ENCODE data around the gene FOXL3. TPM values are rescaled to one million over a fixed set of nuclear protein-coding genes. Genes with fewer than 3 reads are reported as not detected.

Gene FOXL3
- total RNA-seq, 1 donor from 2014 or later: not detected

DNA sequence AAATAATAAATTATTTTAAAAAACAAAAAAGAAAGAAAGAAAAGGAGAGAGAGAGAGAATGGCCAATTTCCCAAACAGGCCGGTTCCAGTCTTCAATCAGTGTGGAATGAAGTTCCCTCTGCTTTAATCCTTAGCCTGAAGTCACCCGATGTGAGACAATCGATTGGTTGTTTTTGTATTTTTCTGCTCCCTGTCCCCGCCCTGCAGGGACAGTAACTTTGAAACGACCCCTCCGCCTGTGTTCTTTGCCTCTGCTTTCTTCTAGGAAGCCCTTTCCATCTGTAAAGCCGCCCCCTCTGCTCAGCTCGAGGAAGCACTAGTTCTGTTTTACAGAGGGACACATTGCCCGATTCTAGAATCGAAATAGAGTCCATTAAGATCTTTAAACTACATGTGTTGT, 33.4 kb downstream of the FOXL3 start:
- TF ChIP-seq CTCF (IDR thresholded peaks at IDR 0.05): no peak
- Histone ChIP-seq H3K4me1 (peaks cover 16% of the 10 kb centered on the region), H3K4me3 (no peak overlapping the region), H3K36me3 (no peaks in the 10 kb centered on the region), H3K27ac (no peak overlapping the region), H3K27me3 (no peaks in the 10 kb centered on the region), H3K9me3 (no peaks in the 10 kb centered on the region)
- intact Hi-C loops (cut with DNase I): loop anchor here (5.0 to 10.0 kb wide), 2 partner anchors 449 to 521 kb away; no protein-coding TSS in a partner anchor
- ATAC-seq: no peak
- no peak for DNase-seq

DNA sequence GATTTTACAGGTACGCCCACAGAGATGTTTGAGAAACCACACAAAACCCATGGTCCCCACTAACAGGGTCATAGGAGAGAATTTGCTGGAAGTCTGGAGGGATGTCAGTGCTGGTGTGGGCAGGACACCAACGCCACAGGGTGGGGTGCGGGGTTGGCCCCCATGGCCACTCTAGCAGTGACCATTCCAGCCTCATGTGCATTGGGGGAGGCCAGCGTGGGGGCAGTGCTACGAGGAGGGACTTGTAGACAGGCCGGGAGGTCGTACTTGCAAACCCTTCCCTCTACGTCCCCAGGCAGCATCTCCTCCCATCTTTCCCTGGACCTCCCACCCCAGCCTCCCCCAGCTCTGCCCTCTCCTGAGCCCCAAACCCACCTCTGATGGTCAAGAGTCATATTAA, 34.0 kb downstream of the FOXL3 start:
- no peak for ATAC-seq
- Histone ChIP-seq H3K36me3 (no peaks in the 10 kb centered on the region), H3K27me3 (no peaks in the 10 kb centered on the region), H3K27ac (no peak overlapping the region), H3K9me3 (no peaks in the 10 kb centered on the region), H3K4me1 (peaks cover 16% of the 10 kb centered on the region), H3K4me3 (no peak overlapping the region)
- TF ChIP-seq CTCF (IDR thresholded peaks at IDR 0.05): no peak
- intact Hi-C loops (cut with DNase I): loop anchor here (5.0 to 10.0 kb wide), 2 partner anchors 448 to 521 kb away; no protein-coding TSS in a partner anchor
- DNase-seq: no peak

- peaks cover 16% of the 10 kb centered on the region for H3K4me1 ChIP-seq
- DNase-seq (no peak), ATAC-seq (no peak)
- H3K27ac ChIP-seq: no peak overlapping the region
- H3K4me3 ChIP-seq: no peak overlapping the region
- no peaks in the 10 kb centered on the region for H3K27me3 ChIP-seq
- no peak for TF ChIP-seq CTCF (IDR thresholded peaks at IDR 0.05)
- H3K9me3 ChIP-seq: no peaks in the 10 kb centered on the region
- H3K36me3 ChIP-seq: no peaks in the 10 kb centered on the region
- intact Hi-C loops (cut with DNase I): loop anchor here (10.0 kb wide), 1 partner anchor 520 kb away; no protein-coding TSS in a partner anchor
Observed at GRCh38 chr7:325051-325798, 35.3 kb downstream of the FOXL3 start.

DNA sequence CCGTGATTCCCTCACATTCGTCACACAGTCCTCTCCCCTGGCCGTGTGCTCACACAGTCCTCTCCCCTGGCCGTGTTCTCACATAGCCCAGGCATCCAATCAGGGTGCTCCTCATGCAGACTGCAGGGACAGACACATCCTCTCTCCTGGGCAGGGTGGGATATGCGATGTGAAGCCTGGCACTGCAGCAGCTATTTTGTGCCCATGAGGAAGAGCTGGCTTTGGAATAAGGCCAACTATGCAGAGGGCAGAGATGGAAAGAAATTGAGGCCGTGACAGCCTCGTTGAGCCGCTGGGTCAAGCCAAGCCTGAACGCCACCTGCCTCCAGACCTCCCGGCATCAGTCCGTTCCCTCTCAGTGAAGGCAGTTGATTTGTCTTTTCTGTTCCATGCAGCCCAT, 35.8 kb downstream of the FOXL3 start:
- Histone ChIP-seq H3K27ac (peak overlapping the region; percentile 63), H3K36me3 (no peaks in the 10 kb centered on the region), H3K4me3 (no peak overlapping the region), H3K27me3 (no peaks in the 10 kb centered on the region), H3K4me1 (peaks cover 16% of the 10 kb centered on the region), H3K9me3 (no peaks in the 10 kb centered on the region)
- intact Hi-C loops (cut with DNase I): loop anchor here (10.0 kb wide), 1 partner anchor 519 kb away; no protein-coding TSS in a partner anchor
- ATAC-seq (no peak), DNase-seq (no peak)
- TF ChIP-seq CTCF (IDR thresholded peaks at IDR 0.05): no peak

GRCh38 chr7:326273-326672, 36.3 kb downstream of the FOXL3 start:
- intact Hi-C loops (cut with DNase I): loop anchor here (10.0 kb wide), 1 partner anchor 519 kb away; no protein-coding TSS in a partner anchor
- H3K9me3 ChIP-seq: no peaks in the 10 kb centered on the region
- H3K27ac ChIP-seq: peak overlapping the region; percentile 63
- H3K4me1 ChIP-seq: peaks cover 14% of the 10 kb centered on the region
- TF ChIP-seq CTCF (IDR thresholded peaks at IDR 0.05): no peak
- ATAC-seq: no peak
- H3K4me3 ChIP-seq: no peak overlapping the region
- no peaks in the 10 kb centered on the region for H3K36me3 ChIP-seq
- H3K27me3 ChIP-seq: no peaks in the 10 kb centered on the region
- no peak for DNase-seq
